IMR-90 (cell line): ENCODE results near the gene MPST. TPM values are rescaled to one million over a fixed set of nuclear protein-coding genes. Genes with fewer than 3 reads are reported as not detected.

ENCODE experiments used
- ATAC-seq: fragments of 200-7000 bp; cut with Tn5 transposase; 2 replicates; pipeline ENCODE4 v1.9.1; 2020; ENCODE audit warnings: low read depth, mild to moderate bottlenecking, moderate library complexity
- BruUV-seq: library from RNA; stranded (reverse); fragments of 400-500 nt; replicated peaks from 2 replicates; lab custom pipeline; 2021; lab: Mats Ljungman, UMichigan
- CTCF ChIA-PET: fragments of 300-600 bp; formaldehyde crosslinking; extraction: SDS; loops from one replicate; lab custom pipeline; 2021; ENCODE audit warnings: antibody characterized with exemption; lab: Yijun Ruan, JAX
- POLR2A ChIA-PET: fragments of 300-600 bp; sonication (Branson Sonifier 250); formaldehyde crosslinking; loops from one replicate; lab custom pipeline; 2022; ENCODE audit warnings: antibody characterized with exemption; ENCODE audit not compliant: unreplicated experiment; lab: Charles Lee
- DNase-seq: peaks from one replicate; pipeline ENCODE4 v3.0.0; 2013
- H2AFZ ChIP-seq: replicated peaks from 2 replicates; pipeline ENCODE3; 2013; ENCODE audit warnings: low read length, mild to moderate bottlenecking; ENCODE audit not compliant: poor library complexity
- H2AK5ac ChIP-seq: 2 replicates; pipeline ENCODE4 v1.6.1; 2013; ENCODE audit warnings: low read depth, low read length, inconsistent platforms
- H2AK9ac ChIP-seq: replicated peaks from 2 replicates; pipeline ENCODE3; 2013; ENCODE audit warnings: mild to moderate bottlenecking, low read depth, low read length, moderate library complexity; ENCODE audit not compliant: poor library complexity
- H2BK120ac ChIP-seq: 2 replicates; pipeline ENCODE4 v1.6.1; 2013; ENCODE audit warnings: low read depth, low read length, inconsistent platforms
- H2BK15ac ChIP-seq: 3 replicates; pipeline ENCODE4 v1.6.1; 2013; ENCODE audit warnings: low read depth, low read length, inconsistent platforms
- H2BK20ac ChIP-seq: 2 replicates; pipeline ENCODE4 v1.6.1; 2013; ENCODE audit warnings: low read depth, mild to moderate bottlenecking, inconsistent platforms, low read length, moderate library complexity
- H2BK5ac ChIP-seq: 2 replicates; pipeline ENCODE4 v1.6.1; 2013; ENCODE audit warnings: mild to moderate bottlenecking, low read depth, low read length, inconsistent platforms; ENCODE audit not compliant: poor library complexity, severe bottlenecking
- H3K14ac ChIP-seq: replicated peaks from 2 replicates; pipeline ENCODE4 v1.6.1; 2013; ENCODE audit warnings: low read depth, low read length, inconsistent platforms
- H3K18ac ChIP-seq: 2 replicates; pipeline ENCODE4 v1.6.1; 2013; ENCODE audit warnings: low read depth, low read length, control low read depth
- H3K23ac ChIP-seq: 2 replicates; pipeline ENCODE4 v1.6.1; 2013; ENCODE audit warnings: low read depth, low read length, inconsistent platforms
- H3K27ac ChIP-seq: 2 replicates; pipeline ENCODE4 v1.5.1; 2013; ENCODE audit warnings: mild to moderate bottlenecking, control low read depth, low read length; ENCODE audit not compliant: insufficient read depth
- H3K27me3 ChIP-seq: 2 replicates; pipeline ENCODE4 v1.6.1; 2013; ENCODE audit warnings: low read length; ENCODE audit not compliant: control insufficient read depth, insufficient read depth
- H3K36me3 ChIP-seq: 2 replicates; pipeline ENCODE4 v1.6.1; 2013; ENCODE audit warnings: low read length, mixed read lengths; ENCODE audit not compliant: control insufficient read depth, insufficient read depth
- H3K4ac ChIP-seq: 2 replicates; pipeline ENCODE4 v1.6.1; 2013; ENCODE audit warnings: low read depth, low read length, inconsistent platforms
- H3K4me1 ChIP-seq: 2 replicates; pipeline ENCODE4 v1.6.1; 2013; ENCODE audit warnings: low read length, mixed read lengths; ENCODE audit not compliant: control insufficient read depth, insufficient read depth
- H3K4me2 ChIP-seq: 2 replicates; pipeline ENCODE4 v1.6.1; 2013; ENCODE audit warnings: low read depth, mild to moderate bottlenecking, control low read depth, low read length, moderate library complexity
- H3K4me3 ChIP-seq: 2 replicates; pipeline ENCODE4 v1.5.1; 2013; ENCODE audit warnings: low read depth, mild to moderate bottlenecking, control low read depth, low read length, moderate library complexity; ENCODE audit not compliant: insufficient read depth
- H3K56ac ChIP-seq: 2 replicates; pipeline ENCODE4 v1.6.1; 2013; ENCODE audit warnings: low read length, inconsistent platforms; ENCODE audit not compliant: insufficient read depth; ENCODE audit errors: extremely low read depth
- H3K79me1 ChIP-seq, 2 experiments: 2 replicates each; pipeline ENCODE4 v1.6.1; 2013; ENCODE audit warnings: low read length in 2 of 2, inconsistent platforms in 1 of 2, low read depth in 1 of 2
- H3K9ac ChIP-seq: 2 replicates; pipeline ENCODE4 v1.6.1; 2013; ENCODE audit warnings: low read depth, low read length, control low read depth
- H3K9me1 ChIP-seq: 2 replicates; pipeline ENCODE4 v1.6.1; 2013; ENCODE audit warnings: low read length, inconsistent platforms; ENCODE audit not compliant: insufficient read depth
- H3K9me3 ChIP-seq: 2 replicates; pipeline ENCODE4 v1.6.1; 2013; ENCODE audit warnings: low read length; ENCODE audit not compliant: control insufficient read depth, insufficient read depth
- H4K20me1 ChIP-seq: 2 replicates; pipeline ENCODE4 v1.6.1; 2013; ENCODE audit warnings: low read length, inconsistent platforms; ENCODE audit not compliant: insufficient read depth
- H4K5ac ChIP-seq: 2 replicates; pipeline ENCODE4 v1.6.1; 2013; ENCODE audit warnings: mild to moderate bottlenecking, low read depth, low read length, control low read depth
- H4K8ac ChIP-seq, 2 experiments: 2 replicates each; pipeline ENCODE4 v1.6.1; 2013; ENCODE audit warnings: low read depth in 2 of 2, low read length in 2 of 2, control low read depth in 1 of 2, inconsistent platforms in 1 of 2
- H4K91ac ChIP-seq: 2 replicates; pipeline ENCODE4 v1.6.1; 2013; ENCODE audit warnings: low read depth, low read length, inconsistent platforms; ENCODE audit not compliant: insufficient read depth
- CEBPB ChIP-seq: IDR thresholded peaks from 2 replicates; pipeline ENCODE4 v1.6.1; 2012; ENCODE audit warnings: low read depth, low read length, improper control_type of control experiment
- CHD1 ChIP-seq: IDR thresholded peaks from 2 replicates; pipeline ENCODE4 v1.6.1; 2012; ENCODE audit warnings: low read depth, low read length, improper control_type of control experiment
- FOS ChIP-seq: fragments of 150-350 bp; IDR thresholded peaks from 2 replicates; pipeline ENCODE4 v1.6.1; 2016; ENCODE audit warnings: low read depth, low read length
- WGBS, 2 experiments: methylation state at CpG; one replicate each; pipeline versions ENCODE4 v1.1.5 to v1.1.7; 2013; ENCODE audit warnings: missing lambda C conversion rate in 2 of 2; ENCODE audit not compliant: insufficient read length in 1 of 2; ENCODE audit errors: extremely low coverage in 2 of 2; 5-methylcytosine and 5-hydroxymethylcytosine counted together
- dilution Hi-C: fragments of 300-500 bp; cut with HindIII; formaldehyde crosslinking; loops from one replicate; pipeline ENCODE4 v1.14.3; 2018; ENCODE audit warnings: low sequenced_read_pairs; ENCODE audit not compliant: unreplicated experiment
- in situ Hi-C: fragments of 300-500 bp; cut with MboI; formaldehyde crosslinking; loops from 3 replicates; pipeline ENCODE4 v1.14.3; 2019; ENCODE audit warnings: low sequenced_read_pairs, inconsistent platforms, mixed read lengths
- intact Hi-C: fragments of 100-400 bp; cut with micrococcal nuclease; formaldehyde crosslinking; loops from 2 replicates; pipeline ENCODE4 v1.10.0; 2022
- polyA plus RNA-seq, 3 experiments: library from polyadenylated mRNA; depleted of rRNA; stranded (reverse); fragments of >200 nt; gene quantifications; 2 replicates each; pipeline ENCODE4 v1.2.3, GENCODE V29; 2012; ENCODE audit warnings: low replicate concordance in 1 of 3
- total RNA-seq: library from RNA; depleted of rRNA; stranded (reverse); fragments of >200 nt; gene quantifications from 2 replicates; pipeline ENCODE4 v1.2.3, GENCODE V29; 2012

The MPST gene
- total and polyA plus RNA-seq, 2 of the 4 experiments (the other 2 are of a cell fraction), result 19.2 to 43.0 TPM

- no peak overlapping the region for H2BK15ac ChIP-seq
- H3K4me2 ChIP-seq, result no peak overlapping the region
- dilution Hi-C loops (no loop called here), in situ Hi-C loops (no loop called here), intact Hi-C loops (no loop called here)
- peaks cover 15 to 41% of the 10 kb centered on the region in 2 experiments for H3K79me1 ChIP-seq
- BruUV-seq, result no TSS peak
- no peak overlapping the region for H3K56ac ChIP-seq
- peaks cover 12% of the 10 kb centered on the region for H3K36me3 ChIP-seq
- no peaks in the 10 kb centered on the region for H3K9me3 ChIP-seq
- ChIA-PET POLR2A (no interaction called here), CTCF (interaction anchor here (1.5 kb wide), 1 partner anchor 30 kb away, joined by 3 read pairs; no protein-coding TSS in a partner anchor)
- no peak overlapping the region for H3K4me3 ChIP-seq
- H4K5ac ChIP-seq, result no peak overlapping the region
- no peak overlapping the region for H2AFZ ChIP-seq
- no peaks in the 10 kb centered on the region for H3K27me3 ChIP-seq
- ATAC-seq, result no peak
- H3K9me1 ChIP-seq, result peaks cover 5% of the 10 kb centered on the region; the same call in 1 of the 2 replicates
- H3K4me1 ChIP-seq, result peaks cover 7% of the 10 kb centered on the region
- no peak overlapping the region for H3K18ac ChIP-seq
- H2BK20ac ChIP-seq, result no peak overlapping the region
- TF ChIP-seq FOS, result no peak
- TF ChIP-seq CHD1, result no peak
- no peak for TF ChIP-seq CEBPB
- H4K20me1 ChIP-seq, result peaks cover 23% of the 10 kb centered on the region
- no peak overlapping the region for H2BK120ac ChIP-seq
- H3K4ac ChIP-seq, result no peak overlapping the region
- no peak overlapping the region for H3K23ac ChIP-seq
- H3K27ac ChIP-seq, result no peak overlapping the region
- H4K8ac ChIP-seq, result no peak overlapping the region
- H4K91ac ChIP-seq, result no peak overlapping the region
- H3K9ac ChIP-seq, result no peak overlapping the region
- no peak overlapping the region for H2AK9ac ChIP-seq
- H2AK5ac ChIP-seq, result no peak overlapping the region
- 40% methylated on average over 1 of the region's 14 CpGs; no CpG with 5 or more reads in 1 of the 2 experiments for WGBS, 2 experiments
- no peak overlapping the region for H2BK5ac ChIP-seq
- no peak overlapping the region for H3K14ac ChIP-seq
- no peak for DNase-seq
Measured at GRCh38 chr22:37016134-37016910, 3.2 kb upstream of the MPST start.
